NK-92 (cell line): ENCODE measurements around the gene ISYNA1.
"Not testable (repeated sequence)": the region's sequence is repeated elsewhere in the genome, so short reads cannot be mapped to it uniquely, and the experiment has no call there.

ENCODE experiments used
- DNase-seq: peaks from one replicate; lab custom pipeline; 2025; ENCODE audit not compliant: unreplicated experiment; lab: John Stamatoyannopoulos, UW

Gene ISYNA1

DNA sequence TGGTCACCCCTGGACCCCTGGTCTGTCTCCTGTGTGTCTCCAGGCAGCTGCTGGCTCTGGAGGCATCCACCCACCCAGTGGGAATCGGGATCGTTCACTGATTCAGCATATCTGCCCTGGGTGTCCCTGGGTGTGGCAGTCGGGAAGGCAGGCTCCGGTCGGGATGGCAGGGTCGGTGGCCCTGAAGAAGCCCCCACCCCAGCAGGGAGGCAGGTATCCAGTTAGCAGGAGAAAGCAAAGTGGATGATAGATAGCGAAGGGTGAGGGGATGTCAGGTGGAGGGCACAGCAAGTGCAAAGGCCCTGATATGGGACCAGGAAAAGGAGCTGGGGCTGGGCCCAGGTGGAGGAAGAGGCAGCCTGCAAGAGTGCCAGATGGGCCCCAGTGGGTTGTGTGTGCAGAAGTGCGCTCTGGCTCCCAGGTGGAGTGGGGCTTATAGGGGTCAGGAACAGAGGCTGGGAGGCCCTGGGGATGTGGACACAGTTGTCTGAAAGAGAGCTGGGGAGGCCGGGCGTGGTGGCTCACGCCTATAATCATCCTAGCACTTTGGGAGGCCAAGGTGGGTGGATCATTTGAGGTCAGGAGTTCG, 16.5 kb downstream of the ISYNA1 start:
- no peak for DNase-seq

DNA sequence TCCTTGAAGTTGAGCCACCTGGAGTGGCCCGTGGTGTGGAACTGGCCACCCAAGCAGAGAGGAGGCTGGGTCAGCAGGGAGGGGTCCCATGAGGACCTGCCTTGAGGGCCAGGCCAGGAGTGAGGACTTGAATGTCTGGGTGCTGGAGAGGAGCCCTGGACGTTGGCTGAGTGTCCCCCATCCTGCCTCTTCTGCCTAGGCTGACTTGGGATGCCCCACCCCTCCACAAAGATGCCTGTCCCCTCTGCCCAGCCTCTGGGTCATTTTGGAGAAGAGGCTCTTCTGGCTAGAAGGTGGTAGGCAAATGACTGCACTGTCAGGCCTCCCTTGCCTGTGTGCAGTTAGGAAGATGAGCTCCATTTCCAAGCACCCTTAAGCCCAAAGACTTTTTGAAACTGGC, 17.0 kb downstream of the ISYNA1 start:
- DNase-seq: no peak

DNA sequence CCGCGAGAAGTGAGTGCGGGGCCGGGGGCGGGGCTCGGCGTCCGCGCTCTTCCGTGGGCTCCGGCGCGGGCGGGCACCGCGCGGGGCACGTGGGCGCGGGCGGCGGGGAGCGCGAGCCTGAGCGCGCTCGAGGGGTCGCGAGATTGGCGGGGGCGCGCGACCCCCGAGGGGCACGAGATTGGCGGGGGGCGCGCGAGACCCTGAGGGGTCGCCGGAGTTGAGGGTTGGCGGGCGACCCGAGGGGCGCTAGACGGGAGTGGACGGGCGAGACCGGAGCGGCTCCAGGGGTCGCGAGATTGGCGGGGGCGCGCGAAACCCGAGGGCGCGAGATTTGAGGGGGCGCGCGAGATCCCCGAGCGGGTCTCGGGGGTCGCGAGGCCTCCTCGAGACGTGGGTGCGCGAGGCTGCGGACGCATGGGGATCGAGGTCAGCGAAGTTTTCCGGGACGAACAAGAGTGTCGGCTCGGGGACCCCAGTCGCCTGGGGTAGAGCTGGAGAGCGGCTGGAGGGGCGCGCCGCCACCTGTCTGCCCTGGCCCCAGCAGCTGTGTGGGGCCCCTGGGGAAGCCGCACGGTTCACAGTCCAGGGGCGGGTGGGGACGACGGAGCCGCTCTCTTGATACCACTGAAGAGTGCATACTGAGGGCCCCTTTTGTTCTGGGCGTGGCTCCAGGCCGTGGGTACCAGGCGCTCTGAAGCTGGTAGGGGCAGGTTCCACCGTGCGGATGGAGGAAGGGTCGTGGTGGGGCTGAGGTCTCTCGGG, 18.1 kb downstream of the ISYNA1 start:
- DNase-seq: no peak

- DNase-seq: no peak
Observed at GRCh38 chr19:18419195-18419698, 18.7 kb downstream of the ISYNA1 start, which contains the start of gene SSBP4. Gene SSBP4 (plus strand): TSS chr19:18419398. CDS start chr19:18419649, 251 bp downstream.

- no peak for DNase-seq
Observed at GRCh38 chr19:18418483-18419194, 19.3 kb downstream of the ISYNA1 start.

DNA sequence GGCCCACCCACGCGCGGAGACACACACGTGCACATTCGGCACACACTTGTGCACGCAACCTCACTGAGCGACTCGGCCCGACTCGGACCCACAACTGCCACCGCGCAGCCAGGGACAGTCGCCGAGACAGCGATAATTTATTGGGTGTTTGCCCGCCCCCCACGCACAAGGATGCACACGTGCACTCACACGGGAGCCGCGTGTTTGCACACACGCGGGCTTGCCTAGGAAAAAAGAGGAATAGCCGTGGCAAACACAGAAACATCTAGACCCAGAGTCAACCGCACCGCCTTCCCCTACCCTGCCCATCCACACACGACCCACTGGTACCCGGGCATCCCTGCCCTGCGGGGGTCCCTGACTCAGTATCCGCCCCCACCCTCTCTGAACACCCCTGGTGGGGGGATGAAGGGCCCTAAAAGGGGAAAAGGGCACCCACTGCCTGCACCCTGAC, 19.9 kb downstream of the ISYNA1 start:
- DNase-seq: no peak

DNA sequence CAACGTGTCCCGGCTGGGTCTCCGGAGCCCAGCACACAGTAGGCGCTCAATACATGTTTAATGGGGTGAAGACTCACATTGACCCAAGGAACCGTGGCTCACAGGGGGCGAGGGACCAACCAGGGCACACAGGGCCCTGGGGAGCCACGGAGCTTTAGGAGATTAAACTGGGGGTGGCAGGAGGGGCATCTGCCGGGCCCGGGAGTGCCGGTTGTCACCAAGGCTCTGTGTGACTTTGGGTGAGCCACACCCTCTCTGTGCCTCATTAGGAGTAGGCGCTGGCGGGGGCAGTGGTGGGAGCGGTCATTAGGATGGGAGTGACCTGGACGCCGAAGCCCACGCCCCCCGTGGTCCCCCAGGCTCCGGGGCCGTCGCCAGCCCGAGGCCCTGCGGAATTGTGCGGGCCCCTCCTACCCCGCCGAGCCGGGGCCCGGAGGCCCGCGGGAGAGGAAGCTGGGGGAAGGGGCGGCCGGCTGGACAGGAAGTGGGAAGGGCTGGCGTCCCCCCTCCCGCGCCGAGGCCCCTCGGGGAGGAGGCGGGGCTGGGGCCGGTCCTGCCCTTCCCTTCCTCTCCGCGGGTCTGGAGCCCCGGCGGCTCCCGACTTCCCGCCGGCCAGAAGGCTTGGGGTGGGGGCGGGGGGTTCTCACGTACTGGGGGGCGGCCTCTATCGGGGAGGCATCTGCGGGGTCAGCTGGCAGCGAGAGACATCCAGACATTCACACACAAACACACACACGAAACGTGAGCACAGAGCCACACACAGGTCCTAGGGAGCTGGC, 20.5 kb downstream of the ISYNA1 start:
- no peak for DNase-seq

DNA sequence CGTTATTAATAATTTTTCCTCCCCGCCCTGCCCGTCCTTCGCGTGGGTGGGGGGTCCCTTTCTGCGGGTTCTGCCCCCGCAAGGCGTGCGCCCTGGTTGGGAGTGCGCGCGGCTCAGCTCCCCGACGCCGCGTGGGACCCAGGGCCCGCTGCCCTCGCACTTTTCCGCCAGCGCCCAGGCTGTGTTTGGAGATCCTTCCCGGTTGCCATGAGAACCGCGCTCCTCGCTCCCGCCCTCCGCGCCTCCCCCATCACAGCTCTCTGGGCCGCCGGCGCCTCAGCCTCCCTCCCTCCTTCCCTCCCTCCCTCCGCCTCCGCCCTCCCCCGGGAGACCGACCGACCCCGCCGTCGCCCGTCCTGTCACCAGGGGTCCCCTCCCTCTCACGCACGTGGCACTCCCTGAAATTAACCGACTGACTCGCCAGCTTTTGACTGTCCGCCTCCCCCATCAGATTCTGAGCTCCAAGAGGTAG, 21.1 kb downstream of the ISYNA1 start:
- DNase-seq: no peak

GRCh38 chr19:18415178-18415867, 22.6 kb downstream of the ISYNA1 start:
- DNase-seq: no peak

DNA sequence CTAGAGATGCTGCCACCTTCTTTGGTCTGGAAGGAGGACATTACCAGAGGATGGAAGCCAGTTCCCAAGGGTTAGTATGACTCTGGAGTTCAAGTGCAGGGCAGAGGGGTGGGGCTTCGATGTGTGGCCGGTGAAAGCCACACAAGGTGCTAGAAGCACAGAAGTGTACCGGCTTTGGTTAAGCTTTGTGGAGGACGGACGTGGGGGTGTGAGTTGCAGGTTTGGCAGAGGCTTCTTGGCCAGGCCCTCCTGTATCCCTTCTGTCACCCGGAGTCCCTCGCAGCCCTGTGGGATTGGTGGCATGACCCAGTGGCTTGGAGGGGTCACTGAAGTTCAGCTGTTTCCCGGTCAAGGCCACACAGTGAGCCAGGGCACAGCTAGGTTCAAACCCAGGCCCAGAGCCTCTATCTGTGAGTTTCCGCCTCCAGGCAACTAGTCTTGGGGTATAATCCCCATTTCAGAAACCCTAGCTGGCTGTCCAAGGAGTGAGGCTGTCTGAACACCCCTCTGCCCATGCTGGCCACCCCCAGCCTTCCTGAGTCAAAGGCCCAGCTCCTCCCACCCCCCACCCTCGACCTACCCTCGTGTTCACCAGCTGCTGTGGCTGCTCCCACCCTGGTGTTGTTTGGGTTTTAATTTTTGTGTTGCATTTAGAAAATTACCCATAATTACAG, 23.3 kb downstream of the ISYNA1 start:
- no peak for DNase-seq

- DNase-seq: no peak
Observed at GRCh38 chr19:18412610-18413239, 25.2 kb downstream of the ISYNA1 start.

DNA sequence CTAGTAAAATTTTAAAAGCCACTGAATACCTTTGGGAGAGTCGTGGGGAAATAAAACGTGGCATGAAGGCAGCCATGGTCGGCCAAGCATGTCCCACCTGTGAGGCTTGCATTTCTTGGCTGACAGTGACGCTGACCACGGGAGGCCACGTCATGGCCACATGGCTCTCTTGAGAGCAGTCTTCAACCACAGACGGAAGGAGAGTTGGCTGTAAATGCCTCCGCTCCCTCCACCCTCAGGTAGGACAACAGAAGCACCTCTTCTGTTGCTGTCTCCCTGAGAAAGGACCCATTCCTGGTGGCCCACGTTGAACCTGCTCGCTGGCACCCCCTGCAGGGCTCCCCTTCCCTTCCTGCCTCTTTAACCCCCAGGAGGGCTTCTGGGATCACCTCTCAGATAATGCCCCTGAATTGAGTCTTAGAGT, 29.9 kb downstream of the ISYNA1 start:
- DNase-seq: no peak

DNA sequence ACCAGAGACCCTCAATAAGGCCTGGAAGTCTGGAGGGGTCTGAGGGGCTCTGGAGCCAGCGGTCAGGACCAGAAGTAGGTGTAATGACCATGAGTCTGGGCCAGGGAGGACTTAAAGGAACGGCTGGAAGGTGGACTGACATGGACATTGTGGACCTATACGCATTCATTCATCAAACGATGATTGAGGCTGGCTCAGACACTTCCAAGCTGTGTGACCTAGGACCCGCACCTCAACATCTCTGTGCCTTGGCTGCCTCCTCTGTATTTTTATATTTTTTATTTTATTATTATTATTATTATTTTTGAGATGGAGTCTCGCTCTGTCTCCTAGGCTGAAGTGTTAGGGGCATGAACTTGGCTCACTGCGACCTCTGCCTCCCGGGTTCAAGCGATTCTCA, 31.2 kb downstream of the ISYNA1 start:
- no peak for DNase-seq

DNA sequence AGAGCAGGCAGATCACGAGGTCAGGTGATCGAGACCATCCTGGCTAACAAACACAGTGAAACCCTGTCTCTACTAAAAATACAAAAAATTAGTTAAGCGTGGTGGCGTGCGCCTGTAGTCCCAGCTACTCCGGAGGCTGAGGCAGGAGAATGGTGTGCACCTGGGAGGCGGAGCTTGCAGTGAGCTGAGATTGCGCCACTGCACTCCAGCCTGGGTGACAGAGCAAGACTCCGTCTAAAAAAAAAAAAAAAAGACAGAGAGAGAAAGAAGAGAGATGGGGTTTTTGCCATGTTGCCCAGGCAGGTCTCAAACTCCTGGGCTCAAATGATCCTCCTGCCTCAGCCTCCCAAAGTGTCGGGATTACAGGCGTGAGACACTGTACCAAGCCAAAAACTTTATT, 32.2 kb downstream of the ISYNA1 start:
- DNase-seq: not testable (repeated sequence)

- not testable (repeated sequence) for DNase-seq
Observed at GRCh38 chr19:18402455-18403248, 35.3 kb downstream of the ISYNA1 start.

GRCh38 chr19:18401580-18402112, 36.3 kb downstream of the ISYNA1 start:
- DNase-seq: no peak

DNA sequence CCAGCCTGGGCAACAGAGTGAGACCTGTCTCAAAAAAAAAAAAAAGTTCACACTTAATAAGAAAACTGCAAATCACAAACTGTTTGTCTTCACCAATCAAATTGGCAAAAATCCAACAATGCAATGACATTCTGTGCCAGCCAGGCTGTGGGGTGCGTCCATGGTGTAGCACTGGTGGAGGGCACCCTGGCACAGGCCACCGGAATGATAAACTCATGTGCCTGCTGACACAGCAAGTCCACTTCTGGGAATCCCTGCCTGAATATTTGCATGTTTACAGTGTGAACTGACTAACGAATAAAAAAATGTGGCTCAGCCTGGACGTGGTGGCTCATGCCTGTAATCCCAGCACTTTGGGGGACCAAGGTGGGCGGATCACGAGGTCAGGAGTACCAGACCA, 38.9 kb downstream of the ISYNA1 start:
- DNase-seq: no peak
